CD4-positive, alpha-beta T cell treated with Interferon alpha-2 for 1 hour (primary cell): ENCODE results near the gene SDCBP2.
"Not testable (repeated sequence)": the region's sequence is repeated elsewhere in the genome, so short reads cannot be mapped to it uniquely, and the experiment has no call there.

Source experiments
- DNase-seq, 2 donors: peaks; one replicate each; pipeline ENCODE4 v3.0.0-alpha.2; 2020 to 2022

The SDCBP2 gene

GRCh38 chr20:1357921-1358671 lies 29.2 kb upstream of the SDCBP2 start:
- DNase-seq, result no peak

- DNase-seq, result no peak
Measured at GRCh38 chr20:1353956-1354355, 25.0 kb upstream of the SDCBP2 start.

- DNase-seq, result no peak
Measured at GRCh38 chr20:1346315-1346969, 17.5 kb upstream of the SDCBP2 start.

GRCh38 chr20:1345756-1346093 lies 16.8 kb upstream of the SDCBP2 start:
- no peak for DNase-seq

- DNase-seq, result no peak
Measured at GRCh38 chr20:1345030-1345755, 16.3 kb upstream of the SDCBP2 start.

GRCh38 chr20:1343446-1344124 lies 14.6 kb upstream of the SDCBP2 start:
- DNase-seq, result not testable (repeated sequence)

- DNase-seq, result no peak
Measured at GRCh38 chr20:1341561-1342265, 12.8 kb upstream of the SDCBP2 start.

GRCh38 chr20:1338801-1339200 lies 9.9 kb upstream of the SDCBP2 start:
- DNase-seq, result no peak

GRCh38 chr20:1338096-1338495 lies 9.2 kb upstream of the SDCBP2 start:
- DNase-seq, result no peak

- DNase-seq, result no peak
Measured at GRCh38 chr20:1337441-1337840, 8.5 kb upstream of the SDCBP2 start.

- DNase-seq, result no peak
Measured at GRCh38 chr20:1336699-1337367, 7.9 kb upstream of the SDCBP2 start.

GRCh38 chr20:1335961-1336698 lies 7.2 kb upstream of the SDCBP2 start:
- DNase-seq, result no peak

GRCh38 chr20:1334761-1335160 lies 5.8 kb upstream of the SDCBP2 start:
- DNase-seq, result no peak

- no peak for DNase-seq
Measured at GRCh38 chr20:1334370-1334731, 5.4 kb upstream of the SDCBP2 start.

- no peak for DNase-seq
Measured at GRCh38 chr20:1333462-1334369, 4.8 kb upstream of the SDCBP2 start.

- DNase-seq, result no peak
Measured at GRCh38 chr20:1332749-1333300, 3.9 kb upstream of the SDCBP2 start.

GRCh38 chr20:1331801-1332453 lies 3.0 kb upstream of the SDCBP2 start:
- no peak for DNase-seq

- DNase-seq, result no peak
Measured at GRCh38 chr20:1331101-1331500, 2.2 kb upstream of the SDCBP2 start.

- DNase-seq, result peak; percentile 60 to 63
Measured at GRCh38 chr20:1330075-1330830, 1.3 kb upstream of the SDCBP2 start.
